Neural cell (in vitro differentiated cells): ENCODE data around the gene STAT4. TPM values are rescaled to one million over a fixed set of nuclear protein-coding genes. Genes with fewer than 3 reads are reported as not detected.

Experiments
- H2AFZ ChIP-seq: fragments of 200-600, 300-800 bp; sonication (generic), shearing (Covaris generic); 2 replicates; pipeline ENCODE4 v1.6.0; 2014; ENCODE audit warnings: low read depth, mild to moderate bottlenecking, antibody characterized with exemption, low read length, moderate library complexity
- H3F3A ChIP-seq: fragments of 200-600 bp; shearing (Covaris generic); 2 replicates; pipeline ENCODE4 v1.6.1; 2016; ENCODE audit warnings: mild to moderate bottlenecking, moderate library complexity, mixed read lengths, antibody characterized with exemption, low read length; ENCODE audit not compliant: insufficient read depth, poor library complexity, severe bottlenecking
- H3K27ac ChIP-seq: fragments of 200-600, 300-800 bp; sonication (generic), shearing (Covaris generic); 2 replicates; pipeline ENCODE4 v1.5.1; 2014; ENCODE audit warnings: mild to moderate bottlenecking, low read length, moderate library complexity
- H3K27me3 ChIP-seq: fragments of 300-800, 200-600 bp; sonication (generic), shearing (Covaris generic); 2 replicates; pipeline ENCODE4 v1.6.0; 2014; ENCODE audit warnings: mild to moderate bottlenecking, low read depth, low read length, moderate library complexity; ENCODE audit not compliant: insufficient read depth
- H3K36me3 ChIP-seq: fragments of 300-800, 200-600 bp; sonication (generic), shearing (Covaris generic); 2 replicates; pipeline ENCODE4 v1.5.1; 2014; ENCODE audit warnings: mild to moderate bottlenecking, antibody characterized with exemption, low read length, moderate library complexity; ENCODE audit not compliant: insufficient read depth
- H3K4me2 ChIP-seq: fragments of 300-800, 200-600 bp; sonication (generic), shearing (Covaris generic); 2 replicates; pipeline ENCODE4 v1.6.0; 2014; ENCODE audit warnings: mild to moderate bottlenecking, low read length
- H3K4me3 ChIP-seq: fragments of 300-800, 200-600 bp; sonication (generic), shearing (Covaris generic); 2 replicates; pipeline ENCODE4 v1.5.1; 2014; ENCODE audit warnings: mild to moderate bottlenecking, low read length, moderate library complexity
- H3K79me2 ChIP-seq: fragments of 200-600 bp; shearing (Covaris generic); replicated peaks from 2 replicates; pipeline ENCODE4 v1.6.0; 2014; ENCODE audit warnings: mild to moderate bottlenecking, low read length, moderate library complexity; ENCODE audit not compliant: insufficient read depth
- H3K9ac ChIP-seq: fragments of 300-800, 200-600 bp; sonication (generic), shearing (Covaris generic); 2 replicates; pipeline ENCODE4 v1.6.1; 2016; ENCODE audit warnings: mild to moderate bottlenecking, low read length, mixed read lengths
- H3K9me2 ChIP-seq: fragments of 200-600 bp; shearing (Covaris generic); 2 replicates; pipeline ENCODE4 v1.6.1; 2016; ENCODE audit warnings: mild to moderate bottlenecking, low read length, mixed read lengths; ENCODE audit not compliant: insufficient read depth
- H3K9me3 ChIP-seq: fragments of 200-600, 300-800 bp; sonication (generic), shearing (Covaris generic); 2 replicates; pipeline ENCODE4 v1.6.1; 2016; ENCODE audit warnings: mild to moderate bottlenecking, mixed run types, low read length, moderate library complexity, mixed read lengths
- H4K20me1 ChIP-seq: fragments of 200-600 bp; shearing (Covaris generic); 2 replicates; pipeline ENCODE4 v1.6.1; 2016; ENCODE audit warnings: mild to moderate bottlenecking, mixed run types; ENCODE audit not compliant: insufficient read depth
- CTCF ChIP-seq: fragments of 450-650 bp; IDR thresholded peaks from 2 replicates; pipeline ENCODE4 v1.5.1; 2014; ENCODE audit warnings: antibody characterized with exemption, mild to moderate bottlenecking, moderate library complexity; ENCODE audit not compliant: poor library complexity, severe bottlenecking
- EP300 ChIP-seq: fragments of 450-650 bp; conservative IDR thresholded peaks from 2 replicates; pipeline ENCODE4 v1.6.1; 2014; ENCODE audit warnings: antibody characterized with exemption, mild to moderate bottlenecking, moderate library complexity; ENCODE audit not compliant: poor library complexity, severe bottlenecking
- EZH2 ChIP-seq: fragments of 200-600, 300-800 bp; shearing (Covaris generic), sonication (generic); IDR thresholded peaks from 2 replicates; pipeline ENCODE4 v1.6.1; 2014; ENCODE audit warnings: antibody characterized with exemption, low read length, borderline replicate concordance, mild to moderate bottlenecking; ENCODE audit not compliant: insufficient read depth, poor library complexity, severe bottlenecking
- MXI1 ChIP-seq: fragments of 450-650 bp; conservative IDR thresholded peaks from 2 replicates; pipeline ENCODE4 v1.6.1; 2014; ENCODE audit warnings: antibody characterized with exemption, mild to moderate bottlenecking; ENCODE audit not compliant: poor library complexity, severe bottlenecking
- POLR2AphosphoS5 ChIP-seq: IDR thresholded peaks from 2 replicates; pipeline ENCODE4 v1.6.1; 2012
- RAD21 ChIP-seq: fragments of 450-650 bp; conservative IDR thresholded peaks from 2 replicates; pipeline ENCODE4 v1.6.1; 2014; ENCODE audit warnings: antibody characterized with exemption, mild to moderate bottlenecking, moderate library complexity
- SMC3 ChIP-seq: fragments of 450-650 bp; conservative IDR thresholded peaks from 2 replicates; pipeline ENCODE4 v1.6.1; 2014; ENCODE audit warnings: antibody characterized with exemption, mild to moderate bottlenecking, moderate library complexity; ENCODE audit not compliant: poor library complexity
- TAF1 ChIP-seq: IDR thresholded peaks from 2 replicates; pipeline ENCODE4 v1.6.1; 2012; ENCODE audit warnings: low read depth
- polyA plus RNA-seq: library from polyadenylated mRNA; depleted of rRNA; stranded (reverse); fragments of >200 nt; gene quantifications from 2 replicates; pipeline ENCODE4 v1.2.3, GENCODE V29; 2014
- TF ChIP-seq, protein P1 (sequence below): IDR thresholded peaks from 2 replicates; pipeline ENCODE4 v1.6.1; 2012; ENCODE audit warnings: borderline replicate concordance

Gene STAT4
- polyA plus RNA-seq, 1 donor from 2014 or later = 3.7 TPM

- Histone ChIP-seq H3K9ac (no peak overlapping the region), H3K9me2 (no peaks in the 10 kb centered on the region), H3K27ac (no peak overlapping the region), H3K36me3 (no peaks in the 10 kb centered on the region), H3F3A (no peaks in the 10 kb centered on the region), H4K20me1 (no peaks in the 10 kb centered on the region), H3K27me3 (no peaks in the 10 kb centered on the region), H3K4me3 (no peak overlapping the region), H3K9me3 (no peaks in the 10 kb centered on the region), H3K4me2 (no peak overlapping the region), H2AFZ (no peak overlapping the region), H3K79me2 (no peaks in the 10 kb centered on the region)
- no peak for TF ChIP-seq MXI1
- TF ChIP-seq EP300 = no peak
- TF ChIP-seq TAF1 = no peak
- TF ChIP-seq, protein P1, sequence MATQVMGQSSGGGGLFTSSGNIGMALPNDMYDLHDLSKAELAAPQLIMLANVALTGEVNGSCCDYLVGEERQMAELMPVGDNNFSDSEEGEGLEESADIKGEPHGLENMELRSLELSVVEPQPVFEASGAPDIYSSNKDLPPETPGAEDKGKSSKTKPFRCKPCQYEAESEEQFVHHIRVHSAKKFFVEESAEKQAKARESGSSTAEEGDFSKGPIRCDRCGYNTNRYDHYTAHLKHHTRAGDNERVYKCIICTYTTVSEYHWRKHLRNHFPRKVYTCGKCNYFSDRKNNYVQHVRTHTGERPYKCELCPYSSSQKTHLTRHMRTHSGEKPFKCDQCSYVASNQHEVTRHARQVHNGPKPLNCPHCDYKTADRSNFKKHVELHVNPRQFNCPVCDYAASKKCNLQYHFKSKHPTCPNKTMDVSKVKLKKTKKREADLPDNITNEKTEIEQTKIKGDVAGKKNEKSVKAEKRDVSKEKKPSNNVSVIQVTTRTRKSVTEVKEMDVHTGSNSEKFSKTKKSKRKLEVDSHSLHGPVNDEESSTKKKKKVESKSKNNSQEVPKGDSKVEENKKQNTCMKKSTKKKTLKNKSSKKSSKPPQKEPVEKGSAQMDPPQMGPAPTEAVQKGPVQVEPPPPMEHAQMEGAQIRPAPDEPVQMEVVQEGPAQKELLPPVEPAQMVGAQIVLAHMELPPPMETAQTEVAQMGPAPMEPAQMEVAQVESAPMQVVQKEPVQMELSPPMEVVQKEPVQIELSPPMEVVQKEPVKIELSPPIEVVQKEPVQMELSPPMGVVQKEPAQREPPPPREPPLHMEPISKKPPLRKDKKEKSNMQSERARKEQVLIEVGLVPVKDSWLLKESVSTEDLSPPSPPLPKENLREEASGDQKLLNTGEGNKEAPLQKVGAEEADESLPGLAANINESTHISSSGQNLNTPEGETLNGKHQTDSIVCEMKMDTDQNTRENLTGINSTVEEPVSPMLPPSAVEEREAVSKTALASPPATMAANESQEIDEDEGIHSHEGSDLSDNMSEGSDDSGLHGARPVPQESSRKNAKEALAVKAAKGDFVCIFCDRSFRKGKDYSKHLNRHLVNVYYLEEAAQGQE = no peak
- no peak for TF ChIP-seq EZH2
- TF ChIP-seq RAD21 = no peak
- no peak for TF ChIP-seq CTCF
- TF ChIP-seq POLR2AphosphoS5 = no peak
- TF ChIP-seq SMC3 = no peak
Measured at GRCh38 chr2:191066197-191066918, 84.4 kb downstream of the STAT4 start.

DNA sequence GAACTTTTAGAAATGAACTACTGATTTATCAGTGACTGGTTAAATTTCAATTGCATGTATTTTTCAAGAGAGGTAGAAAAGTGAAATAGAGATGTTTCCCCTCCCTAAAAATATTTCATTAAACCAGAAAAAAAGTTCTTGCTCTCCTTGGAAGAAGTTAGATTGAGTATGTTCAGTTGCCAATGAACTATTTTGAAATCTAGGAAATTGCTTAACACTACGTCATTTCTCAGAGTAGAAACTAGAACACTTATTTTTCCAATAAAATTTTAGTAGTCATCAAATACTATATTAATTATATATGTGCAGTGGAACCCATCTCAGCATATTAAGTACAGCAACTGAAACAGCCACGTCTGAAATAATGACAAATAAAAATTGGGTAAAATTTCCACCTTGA, 85.0 kb downstream of the STAT4 start:
- TF ChIP-seq TAF1 (no peak), RAD21 (no peak), POLR2AphosphoS5 (no peak), SMC3 (no peak), EZH2 (no peak), EP300 (no peak), MXI1 (no peak), CTCF (no peak)
- TF ChIP-seq, protein P1 = no peak

More for the DNA sequence above, 85.0 kb downstream of the STAT4 start:
- Histone ChIP-seq H3K9ac (no peak overlapping the region), H3K4me2 (no peak overlapping the region), H3K27me3 (no peaks in the 10 kb centered on the region), H3K27ac (no peak overlapping the region), H3F3A (no peaks in the 10 kb centered on the region), H3K4me3 (no peak overlapping the region), H3K79me2 (no peaks in the 10 kb centered on the region), H3K9me3 (no peaks in the 10 kb centered on the region), H4K20me1 (no peaks in the 10 kb centered on the region), H2AFZ (no peak overlapping the region), H3K9me2 (no peaks in the 10 kb centered on the region), H3K36me3 (no peaks in the 10 kb centered on the region)
